ENCODE measurements around the gene DNTTIP2.

- no peak for TF ChIP-seq CTCF (IDR thresholded peaks at IDR 0.05; ENCODE audit: poor library complexity)
- TF ChIP-seq EZH2 (IDR thresholded peaks at IDR 0.05; ENCODE audit: borderline replicate concordance) = no peak
- TF ChIP-seq EZH2phosphoT487 (IDR thresholded peaks at IDR 0.05; ENCODE audit: low read depth, severe bottlenecking, unreplicated experiment) = no peak
Measured at GRCh38 chr1:93824834-93825233, 54.2 kb downstream of the DNTTIP2 start.

Measured in hepatocyte (in vitro differentiated cells).